Glutamatergic neuron (in vitro differentiated cells): Measurements from ENCODE around the gene CTTNBP2. TPM values are rescaled to one million over a fixed set of nuclear protein-coding genes. Genes with fewer than 3 reads are reported as not detected.

ENCODE experiments used
- DNase-seq: peaks from one replicate; pipeline ENCODE4 v3.0.0; 2022
- H3K27ac Mint-ChIP-seq: one replicate; pipeline ENCODE4 v1.8.0; 2020; ENCODE audit warnings: mild to moderate bottlenecking, mixed read lengths, inconsistent platforms; ENCODE audit not compliant: unreplicated experiment
- H3K27me3 Mint-ChIP-seq: one replicate; pipeline ENCODE4 v1.8.0; 2020; ENCODE audit warnings: mild to moderate bottlenecking, moderate library complexity, mixed read lengths, inconsistent platforms; ENCODE audit not compliant: unreplicated experiment
- H3K36me3 Mint-ChIP-seq: one replicate; pipeline ENCODE4 v1.8.0; 2020; ENCODE audit warnings: mild to moderate bottlenecking, mixed read lengths, inconsistent platforms; ENCODE audit not compliant: unreplicated experiment
- H3K4me1 Mint-ChIP-seq: one replicate; pipeline ENCODE4 v1.8.0; 2020; ENCODE audit warnings: mild to moderate bottlenecking, low read depth, mixed read lengths, inconsistent platforms; ENCODE audit not compliant: unreplicated experiment
- H3K4me3 Mint-ChIP-seq: one replicate; pipeline ENCODE4 v1.8.0; 2020; ENCODE audit warnings: mild to moderate bottlenecking, mixed read lengths, inconsistent platforms; ENCODE audit not compliant: unreplicated experiment
- H3K9me3 Mint-ChIP-seq: one replicate; pipeline ENCODE4 v1.8.0; 2020; ENCODE audit warnings: mild to moderate bottlenecking, moderate library complexity, mixed read lengths, inconsistent platforms; ENCODE audit not compliant: unreplicated experiment
- CTCF ChIP-seq: fragments of 200-600 bp; sonication (generic); IDR thresholded peaks from one replicate; pipeline ENCODE4 v1.5.0; 2021; ENCODE audit not compliant: partially characterized antibody, unreplicated experiment
- total RNA-seq: library from RNA; stranded (reverse); fragmentation: NEBNext Ultra II Directional; extraction: Animal tissue kit (Norgen Biotek cat#: 25700); gene quantifications from one replicate; pipeline ENCODE4 v1.2.1, GENCODE V29; 2021; ENCODE audit not compliant: unreplicated experiment

The CTTNBP2 gene
- total RNA-seq, 1 donor from 2014 or later = 22.2 TPM

DNA sequence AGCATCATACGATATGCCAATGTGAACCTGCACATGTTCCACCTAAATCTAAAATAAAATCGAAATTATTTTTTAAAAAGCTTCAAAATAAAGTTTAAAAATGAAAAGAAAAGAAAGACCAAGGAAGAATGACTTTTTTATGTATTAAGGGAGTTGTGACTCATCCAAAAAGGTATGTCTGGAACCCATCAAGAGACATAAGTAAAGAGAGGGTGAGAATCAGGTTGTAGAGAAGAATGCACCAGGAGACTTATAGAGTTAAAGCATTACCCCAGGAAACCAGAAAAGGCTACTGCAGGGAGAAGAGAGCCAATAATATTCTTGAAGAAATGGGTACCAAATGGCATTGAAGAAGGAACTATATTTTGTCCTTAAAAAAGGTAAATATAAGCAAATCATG is 69.8 kb downstream of the CTTNBP2 start:
- Mint-ChIP-seq H3K4me1 (peaks cover 12% of the 10 kb centered on the region), H3K27ac (no peak overlapping the region), H3K36me3 (no peaks in the 10 kb centered on the region), H3K27me3 (peaks cover 2% of the 10 kb centered on the region), H3K9me3 (no peaks in the 10 kb centered on the region), H3K4me3 (no peak overlapping the region)
- no peak for TF ChIP-seq CTCF
- DNase-seq = no peak

GRCh38 chr7:117802660-117803059 is 70.6 kb downstream of the CTTNBP2 start:
- DNase-seq = no peak
- H3K9me3 Mint-ChIP-seq = no peaks in the 10 kb centered on the region
- H3K27me3 Mint-ChIP-seq = peaks cover 2% of the 10 kb centered on the region
- H3K27ac Mint-ChIP-seq = no peak overlapping the region
- no peak overlapping the region for H3K4me3 Mint-ChIP-seq
- no peak for TF ChIP-seq CTCF
- peaks cover 14% of the 10 kb centered on the region for H3K4me1 Mint-ChIP-seq
- H3K36me3 Mint-ChIP-seq = no peaks in the 10 kb centered on the region

GRCh38 chr7:117800841-117801240 is 72.4 kb downstream of the CTTNBP2 start:
- TF ChIP-seq CTCF = no peak
- Mint-ChIP-seq H3K36me3 (no peaks in the 10 kb centered on the region), H3K9me3 (no peaks in the 10 kb centered on the region), H3K27me3 (peaks cover 2% of the 10 kb centered on the region), H3K4me1 (peaks cover 18% of the 10 kb centered on the region), H3K27ac (no peak overlapping the region), H3K4me3 (no peak overlapping the region)
- no peak for DNase-seq

DNA sequence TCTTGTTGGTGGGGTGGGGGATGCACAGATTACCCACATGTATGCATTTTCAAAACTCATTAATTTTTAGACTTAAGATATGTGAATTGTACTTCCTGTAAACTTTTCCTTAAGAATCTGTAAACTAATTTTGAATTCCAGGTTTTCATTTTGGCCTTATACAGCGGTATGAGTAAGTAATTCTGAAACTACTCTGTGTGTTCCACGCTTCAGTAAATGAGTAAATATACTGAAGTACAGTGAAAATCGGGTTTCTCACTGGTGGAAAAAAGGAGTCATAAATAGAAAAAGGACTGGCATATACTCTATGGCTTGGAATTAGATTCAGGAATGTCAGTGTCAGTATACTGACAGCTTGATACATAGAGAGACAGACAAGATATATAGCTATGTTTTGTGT is 72.8 kb downstream of the CTTNBP2 start:
- H3K27me3 Mint-ChIP-seq = peaks cover 2% of the 10 kb centered on the region
- no peaks in the 10 kb centered on the region for H3K9me3 Mint-ChIP-seq
- peaks cover 19% of the 10 kb centered on the region for H3K4me1 Mint-ChIP-seq
- no peaks in the 10 kb centered on the region for H3K36me3 Mint-ChIP-seq
- no peak for DNase-seq
- H3K27ac Mint-ChIP-seq = no peak overlapping the region
- no peak overlapping the region for H3K4me3 Mint-ChIP-seq
- TF ChIP-seq CTCF = no peak

DNA sequence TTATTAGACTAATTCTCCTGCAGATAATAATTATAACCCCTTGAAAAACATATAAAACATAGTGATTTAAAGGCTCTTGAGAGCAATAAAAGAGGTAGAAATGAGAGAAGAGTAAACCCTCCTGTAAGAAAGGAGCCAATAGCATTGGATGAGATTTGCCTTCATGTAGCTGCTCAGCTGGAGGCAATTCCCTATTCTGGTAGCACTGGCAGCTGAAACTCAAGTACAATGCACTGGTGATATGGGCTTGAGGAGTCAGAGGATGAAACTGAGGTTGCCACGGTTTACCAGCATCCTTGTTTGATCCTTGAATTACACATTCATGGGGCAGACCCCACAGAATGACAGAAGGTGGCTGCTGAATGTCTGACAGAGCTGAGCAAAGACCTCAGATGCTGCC is 76.4 kb downstream of the CTTNBP2 start:
- Mint-ChIP-seq H3K4me1 (peaks cover 25% of the 10 kb centered on the region), H3K9me3 (no peaks in the 10 kb centered on the region), H3K27me3 (peaks cover 2% of the 10 kb centered on the region), H3K27ac (no peak overlapping the region), H3K4me3 (no peak overlapping the region), H3K36me3 (no peaks in the 10 kb centered on the region)
- TF ChIP-seq CTCF = no peak
- DNase-seq = no peak
